HEK293 (cell line): ENCODE results near the gene KLHL5.

Source experiments
- CTCF ChIA-PET: fragments of 350-600 bp; formaldehyde crosslinking; extraction: SDS; loops from one replicate; lab custom pipeline; 2021; ENCODE audit warnings: antibody characterized with exemption; lab: Yijun Ruan, JAX
- POLR2A ChIA-PET: fragments of 300-600 bp; formaldehyde crosslinking; extraction: SDS; loops from one replicate; lab custom pipeline; 2020; ENCODE audit warnings: antibody characterized with exemption, inconsistent platforms; lab: Yijun Ruan, JAX
- H3K27ac ChIP-seq: fragments of 200-500 bp; sonication (Bioruptor generic); 2 replicates; pipeline ENCODE4 v1.5.1; 2014; ENCODE audit warnings: low read depth, low read length, control low read depth, inconsistent platforms; ENCODE audit errors: extremely low read depth
- H3K36me3 ChIP-seq, 2 experiments: fragments of 200-500 bp in 1 of 2; sonication (Bioruptor generic) in 1 of 2; 1 replicate in 1 of 2; 2 replicates in 1 of 2; pipeline ENCODE4 v1.5.1; 2014 to 2017; ENCODE audit warnings: inconsistent platforms in 2 of 2, low read length in 2 of 2; ENCODE audit not compliant: control insufficient read depth in 2 of 2, insufficient read depth in 1 of 2
- H3K4me1 ChIP-seq: fragments of 200-500 bp; sonication (Bioruptor generic); 2 replicates; pipeline ENCODE4 v1.5.1; 2014; ENCODE audit warnings: mild to moderate bottlenecking, low read length, inconsistent platforms; ENCODE audit not compliant: control insufficient read depth, insufficient read depth
- H3K4me3 ChIP-seq: 2 replicates; pipeline ENCODE4 v1.5.1; 2011; ENCODE audit warnings: low read depth, mild to moderate bottlenecking, control low read depth, low read length, moderate library complexity
- H3K9me3 ChIP-seq: fragments of 200-500 bp; sonication (Bioruptor generic); 2 replicates; pipeline ENCODE4 v1.5.1; 2014; ENCODE audit warnings: low read depth, low read length, inconsistent platforms; ENCODE audit not compliant: control insufficient read depth, insufficient read depth
- GFI1B ChIP-seq: fragments of 450-650 bp; formaldehyde crosslinking; IDR thresholded peaks from 2 replicates; pipeline ENCODE4 v1.5.1; 2016; ENCODE audit warnings: missing biosample characterization, missing genetic modification characterization
- HOXA7 ChIP-seq: sonication (generic); formaldehyde crosslinking; IDR thresholded peaks from 2 replicates; pipeline ENCODE4 v1.8.1; 2022; ENCODE audit warnings: missing genetic modification reagents, borderline replicate concordance
- KLF1 ChIP-seq: fragments of 450-650 bp; formaldehyde crosslinking; IDR thresholded peaks from 2 replicates; pipeline ENCODE4 v1.5.1; 2016; ENCODE audit warnings: missing biosample characterization, missing genetic modification characterization
- YY1 ChIP-seq: fragments of 450-650 bp; formaldehyde crosslinking; IDR thresholded peaks from 2 replicates; pipeline ENCODE4 v1.5.1; 2018; ENCODE audit warnings: missing biosample characterization, missing genetic modification characterization
- ZFP69B ChIP-seq: fragments of 450-650 bp; formaldehyde crosslinking; IDR thresholded peaks from 2 replicates; pipeline ENCODE4 v1.5.1; 2016; ENCODE audit warnings: missing biosample characterization, missing genetic modification characterization
- ZNF157 ChIP-seq: fragments of 450-650 bp; formaldehyde crosslinking; IDR thresholded peaks from 2 replicates; pipeline ENCODE4 v1.5.1; 2016; ENCODE audit warnings: missing biosample characterization, missing genetic modification characterization
- ZNF174 ChIP-seq: fragments of 450-650 bp; formaldehyde crosslinking; IDR thresholded peaks from 2 replicates; pipeline ENCODE4 v1.5.0; 2017; ENCODE audit warnings: missing biosample characterization, mild to moderate bottlenecking, missing genetic modification characterization
- ZNF221 ChIP-seq: fragments of 450-650 bp; formaldehyde crosslinking; IDR thresholded peaks from 2 replicates; pipeline ENCODE4 v1.5.1; 2017; ENCODE audit warnings: missing biosample characterization, missing genetic modification characterization, borderline replicate concordance
- ZNF223 ChIP-seq: fragments of 450-650 bp; formaldehyde crosslinking; IDR thresholded peaks from 2 replicates; pipeline ENCODE4 v1.5.1; 2016; ENCODE audit warnings: missing biosample characterization, missing genetic modification characterization
- ZNF24 ChIP-seq: fragments of 450-650 bp; formaldehyde crosslinking; IDR thresholded peaks from 2 replicates; pipeline ENCODE4 v1.5.1; 2016; ENCODE audit warnings: missing biosample characterization, missing genetic modification characterization
- ZNF311 ChIP-seq: fragments of 450-650 bp; formaldehyde crosslinking; IDR thresholded peaks from 2 replicates; pipeline ENCODE4 v1.5.1; 2017; ENCODE audit warnings: missing biosample characterization, missing genetic modification characterization, borderline replicate concordance
- ZNF37A ChIP-seq: fragments of 450-650 bp; IDR thresholded peaks from 2 replicates; pipeline ENCODE4 v1.5.1; 2018; ENCODE audit warnings: missing biosample characterization, missing genetic modification characterization
- ZNF394 ChIP-seq: fragments of 450-650 bp; formaldehyde crosslinking; IDR thresholded peaks from 2 replicates; pipeline ENCODE4 v1.5.1; 2016; ENCODE audit warnings: missing biosample characterization, missing genetic modification characterization, mild to moderate bottlenecking, moderate library complexity, borderline replicate concordance
- ZNF423 ChIP-seq: fragments of 450-650 bp; formaldehyde crosslinking; IDR thresholded peaks from 2 replicates; pipeline ENCODE4 v1.5.1; 2016; ENCODE audit warnings: missing biosample characterization, missing genetic modification characterization
- ZNF48 ChIP-seq: fragments of 450-650 bp; formaldehyde crosslinking; IDR thresholded peaks from 2 replicates; pipeline ENCODE4 v1.5.1; 2016; ENCODE audit warnings: missing biosample characterization, missing genetic modification characterization
- ZNF571 ChIP-seq: fragments of 450-650 bp; formaldehyde crosslinking; IDR thresholded peaks from 2 replicates; pipeline ENCODE4 v1.5.0; 2017; ENCODE audit warnings: missing biosample characterization, missing genetic modification characterization
- ZNF621 ChIP-seq: fragments of 450-650 bp; formaldehyde crosslinking; IDR thresholded peaks from 2 replicates; pipeline ENCODE4 v1.5.1; 2017; ENCODE audit warnings: missing biosample characterization, missing genetic modification characterization
- TF ChIP-seq, protein P1 (sequence below): fragments of 450-650 bp; formaldehyde crosslinking; IDR thresholded peaks from 2 replicates; pipeline ENCODE4 v1.5.1; 2017; ENCODE audit warnings: missing biosample characterization, missing genetic modification characterization
- TF ChIP-seq, protein P2 (sequence below): fragments of 450-650 bp; IDR thresholded peaks from 2 replicates; pipeline ENCODE4 v1.5.1; 2018; ENCODE audit warnings: missing biosample characterization, missing genetic modification characterization
- TF ChIP-seq, protein P3 (sequence below): fragments of 450-650 bp; formaldehyde crosslinking; IDR thresholded peaks from 2 replicates; pipeline ENCODE4 v1.5.1; 2017; ENCODE audit warnings: missing biosample characterization, missing genetic modification characterization

Gene KLHL5, protein sequence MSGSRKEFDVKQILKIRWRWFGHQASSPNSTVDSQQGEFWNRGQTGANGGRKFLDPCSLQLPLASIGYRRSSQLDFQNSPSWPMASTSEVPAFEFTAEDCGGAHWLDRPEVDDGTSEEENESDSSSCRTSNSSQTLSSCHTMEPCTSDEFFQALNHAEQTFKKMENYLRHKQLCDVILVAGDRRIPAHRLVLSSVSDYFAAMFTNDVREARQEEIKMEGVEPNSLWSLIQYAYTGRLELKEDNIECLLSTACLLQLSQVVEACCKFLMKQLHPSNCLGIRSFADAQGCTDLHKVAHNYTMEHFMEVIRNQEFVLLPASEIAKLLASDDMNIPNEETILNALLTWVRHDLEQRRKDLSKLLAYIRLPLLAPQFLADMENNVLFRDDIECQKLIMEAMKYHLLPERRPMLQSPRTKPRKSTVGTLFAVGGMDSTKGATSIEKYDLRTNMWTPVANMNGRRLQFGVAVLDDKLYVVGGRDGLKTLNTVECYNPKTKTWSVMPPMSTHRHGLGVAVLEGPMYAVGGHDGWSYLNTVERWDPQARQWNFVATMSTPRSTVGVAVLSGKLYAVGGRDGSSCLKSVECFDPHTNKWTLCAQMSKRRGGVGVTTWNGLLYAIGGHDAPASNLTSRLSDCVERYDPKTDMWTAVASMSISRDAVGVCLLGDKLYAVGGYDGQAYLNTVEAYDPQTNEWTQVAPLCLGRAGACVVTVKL

DNA sequence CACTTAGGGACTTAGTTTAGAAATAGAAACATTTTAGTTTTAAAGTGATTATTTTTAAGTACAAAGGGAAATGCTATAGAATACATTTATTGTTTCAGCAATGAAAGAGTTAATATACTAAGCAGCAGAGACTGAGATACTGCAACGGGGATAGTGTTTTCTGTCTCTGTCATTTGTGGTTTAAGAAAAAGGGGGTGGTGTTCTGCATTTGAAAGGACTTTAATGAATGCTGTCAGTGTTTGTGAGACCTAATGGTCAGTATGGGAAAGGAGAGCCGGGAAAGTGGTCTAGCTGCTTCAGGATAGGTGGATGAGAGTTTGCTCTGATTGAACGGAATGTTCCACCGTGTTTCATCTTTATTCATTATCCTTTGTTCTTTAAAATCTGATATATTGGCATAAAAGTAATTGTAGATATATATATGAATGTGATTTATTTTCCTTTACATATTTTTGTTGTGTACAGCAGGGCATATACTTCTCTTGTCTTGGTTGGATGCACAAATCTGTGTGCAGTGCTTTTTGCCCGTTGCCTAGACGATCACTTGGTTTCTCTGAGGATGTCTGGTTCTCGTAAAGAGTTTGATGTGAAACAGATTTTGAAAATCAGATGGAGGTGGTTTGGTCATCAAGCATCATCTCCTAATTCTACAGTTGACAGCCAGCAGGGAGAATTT, at the start of gene KLHL5:
KLHL5 (plus strand) TSS at position 139 of the 676 bp plus-strand sequence; CDS start at position 560, 421 bp downstream.
- CTCF ChIA-PET, result no interaction called here
- no peak within 1 kb of the TSS for H3K27ac ChIP-seq
- no peak for TF ChIP-seq ZNF571 (tag by site-specific recombination)
- no peak for TF ChIP-seq KLF1 (tag by site-specific recombination)
- TF ChIP-seq ZNF174 (tag by site-specific recombination), result no peak
- TF ChIP-seq, protein P1, sequence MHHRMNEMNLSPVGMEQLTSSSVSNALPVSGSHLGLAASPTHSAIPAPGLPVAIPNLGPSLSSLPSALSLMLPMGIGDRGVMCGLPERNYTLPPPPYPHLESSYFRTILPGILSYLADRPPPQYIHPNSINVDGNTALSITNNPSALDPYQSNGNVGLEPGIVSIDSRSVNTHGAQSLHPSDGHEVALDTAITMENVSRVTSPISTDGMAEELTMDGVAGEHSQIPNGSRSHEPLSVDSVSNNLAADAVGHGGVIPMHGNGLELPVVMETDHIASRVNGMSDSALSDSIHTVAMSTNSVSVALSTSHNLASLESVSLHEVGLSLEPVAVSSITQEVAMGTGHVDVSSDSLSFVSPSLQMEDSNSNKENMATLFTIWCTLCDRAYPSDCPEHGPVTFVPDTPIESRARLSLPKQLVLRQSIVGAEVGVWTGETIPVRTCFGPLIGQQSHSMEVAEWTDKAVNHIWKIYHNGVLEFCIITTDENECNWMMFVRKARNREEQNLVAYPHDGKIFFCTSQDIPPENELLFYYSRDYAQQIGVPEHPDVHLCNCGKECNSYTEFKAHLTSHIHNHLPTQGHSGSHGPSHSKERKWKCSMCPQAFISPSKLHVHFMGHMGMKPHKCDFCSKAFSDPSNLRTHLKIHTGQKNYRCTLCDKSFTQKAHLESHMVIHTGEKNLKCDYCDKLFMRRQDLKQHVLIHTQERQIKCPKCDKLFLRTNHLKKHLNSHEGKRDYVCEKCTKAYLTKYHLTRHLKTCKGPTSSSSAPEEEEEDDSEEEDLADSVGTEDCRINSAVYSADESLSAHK (tag by site-specific recombination), result no peak
- no peak for TF ChIP-seq ZNF311
- no peak for TF ChIP-seq ZNF24
- no peak for TF ChIP-seq ZNF394 (tag by site-specific recombination)
- TF ChIP-seq ZNF621, result no peak
- no peak for TF ChIP-seq HOXA7 (CRISPR knock-in tag)
- TF ChIP-seq ZNF221 (tag by site-specific recombination), result no peak
- no peak for TF ChIP-seq ZNF48
- no peak for TF ChIP-seq ZNF157
- no peak for TF ChIP-seq ZNF223 (tag by site-specific recombination)
- TF ChIP-seq YY1 (tag by site-specific recombination), result no peak
- TF ChIP-seq GFI1B (tag by site-specific recombination), result no peak
- no peak for TF ChIP-seq ZNF423
- TF ChIP-seq, protein P2, sequence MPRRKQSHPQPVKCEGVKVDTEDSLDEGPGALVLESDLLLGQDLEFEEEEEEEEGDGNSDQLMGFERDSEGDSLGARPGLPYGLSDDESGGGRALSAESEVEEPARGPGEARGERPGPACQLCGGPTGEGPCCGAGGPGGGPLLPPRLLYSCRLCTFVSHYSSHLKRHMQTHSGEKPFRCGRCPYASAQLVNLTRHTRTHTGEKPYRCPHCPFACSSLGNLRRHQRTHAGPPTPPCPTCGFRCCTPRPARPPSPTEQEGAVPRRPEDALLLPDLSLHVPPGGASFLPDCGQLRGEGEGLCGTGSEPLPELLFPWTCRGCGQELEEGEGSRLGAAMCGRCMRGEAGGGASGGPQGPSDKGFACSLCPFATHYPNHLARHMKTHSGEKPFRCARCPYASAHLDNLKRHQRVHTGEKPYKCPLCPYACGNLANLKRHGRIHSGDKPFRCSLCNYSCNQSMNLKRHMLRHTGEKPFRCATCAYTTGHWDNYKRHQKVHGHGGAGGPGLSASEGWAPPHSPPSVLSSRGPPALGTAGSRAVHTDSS (tag by site-specific recombination), result no peak
- no peak for TF ChIP-seq ZFP69B
- no peak for TF ChIP-seq ZNF37A (tag by site-specific recombination)
- TF ChIP-seq, protein P3, sequence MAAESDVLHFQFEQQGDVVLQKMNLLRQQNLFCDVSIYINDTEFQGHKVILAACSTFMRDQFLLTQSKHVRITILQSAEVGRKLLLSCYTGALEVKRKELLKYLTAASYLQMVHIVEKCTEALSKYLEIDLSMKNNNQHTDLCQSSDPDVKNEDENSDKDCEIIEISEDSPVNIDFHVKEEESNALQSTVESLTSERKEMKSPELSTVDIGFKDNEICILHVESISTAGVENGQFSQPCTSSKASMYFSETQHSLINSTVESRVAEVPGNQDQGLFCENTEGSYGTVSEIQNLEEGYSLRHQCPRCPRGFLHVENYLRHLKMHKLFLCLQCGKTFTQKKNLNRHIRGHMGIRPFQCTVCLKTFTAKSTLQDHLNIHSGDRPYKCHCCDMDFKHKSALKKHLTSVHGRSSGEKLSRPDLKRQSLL (tag by site-specific recombination), result no peak
- TF ChIP-seq, all 188 proteins: peak for 0
- Histone ChIP-seq H3K4me3 (no peak within 1 kb of the TSS), H3K36me3 (no peaks in the 10 kb centered on the region), H3K9me3 (no peaks in the 10 kb centered on the region), H3K4me1 (no peaks in the 10 kb centered on the region)
- POLR2A ChIA-PET, result no interaction called here
